Measurements from ENCODE around the gene IL6ST.

Gene IL6ST

DNA sequence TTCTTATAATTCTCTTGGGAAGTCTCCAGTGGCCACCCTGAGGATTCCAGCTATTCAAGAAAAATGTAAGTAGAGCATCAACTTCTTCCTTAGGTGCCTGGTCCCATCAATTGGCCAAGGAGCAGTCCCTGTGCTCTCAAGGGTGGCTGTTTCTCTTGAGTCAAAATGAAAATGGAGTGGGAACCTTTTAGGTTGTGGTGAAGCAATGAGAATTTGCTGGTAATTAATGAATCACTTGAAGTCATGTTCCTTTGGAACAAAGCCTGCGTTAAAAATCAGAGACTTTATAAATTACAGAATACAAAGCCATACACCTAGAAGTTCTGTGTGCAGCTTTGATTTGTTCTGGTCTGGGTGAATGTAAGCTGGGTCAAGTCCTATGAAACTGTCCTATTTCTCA lies 94.7 kb downstream of the IL6ST start (continued):
- TF ChIP-seq ZNF433 (tag by site-specific recombination; IDR thresholded peaks at IDR 0.05; ENCODE audit: low read depth), result no peak
- no peak for TF ChIP-seq ZNF404 (tag by site-specific recombination; IDR thresholded peaks at IDR 0.05)

DNA sequence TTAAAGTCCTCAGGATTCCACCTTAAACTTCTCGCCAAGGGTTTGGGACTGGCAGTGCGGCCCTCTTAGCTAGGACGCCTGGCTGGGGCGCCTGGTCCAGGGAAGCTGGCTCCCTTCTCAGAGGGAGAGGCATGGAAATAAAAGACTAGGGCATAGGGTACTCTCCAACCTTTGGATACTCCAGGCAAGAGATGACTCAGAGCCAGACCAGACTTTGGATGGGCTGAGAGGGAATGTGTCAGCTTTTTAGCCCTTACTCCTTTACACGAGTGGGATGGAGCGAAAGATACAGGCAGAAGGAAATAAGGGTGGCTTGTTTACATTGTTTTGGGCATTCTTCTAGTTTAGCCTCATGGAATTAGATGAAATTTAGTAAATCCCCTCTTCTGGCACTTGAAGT lies 95.4 kb downstream of the IL6ST start:
- CTCF ChIA-PET, result interaction anchor here (0.7 kb wide), 1 partner anchor 540 kb away, joined by 3 read pairs; no protein-coding TSS in a partner anchor
- Histone ChIP-seq H3K4me1 (ENCODE audit: control insufficient read depth, insufficient read depth, low read length) (no peaks in the 10 kb centered on the region), H3K36me3 (ENCODE audit: control insufficient read depth in 2 of 2, insufficient read depth in 1 of 2, low read length in 2 of 2) (no peaks in the 10 kb centered on the region), H3K9me3 (ENCODE audit: control insufficient read depth, insufficient read depth, low read depth, low read length) (no peaks in the 10 kb centered on the region), H3K27ac (ENCODE audit: extremely low read depth, low read depth, low read length) (no peak overlapping the region), H3K4me3 (ENCODE audit: low read depth, low read length) (no peak overlapping the region)
- TF ChIP-seq ZNF16 (tag by site-specific recombination; IDR thresholded peaks at IDR 0.05; ENCODE audit: low read depth) (no peak), ZNF239 (tag by site-specific recombination; IDR thresholded peaks at IDR 0.05) (no peak), ZNF221 (tag by site-specific recombination; IDR thresholded peaks at IDR 0.05; ENCODE audit: borderline replicate concordance) (no peak)
- POLR2A ChIA-PET, result no interaction called here

DNA sequence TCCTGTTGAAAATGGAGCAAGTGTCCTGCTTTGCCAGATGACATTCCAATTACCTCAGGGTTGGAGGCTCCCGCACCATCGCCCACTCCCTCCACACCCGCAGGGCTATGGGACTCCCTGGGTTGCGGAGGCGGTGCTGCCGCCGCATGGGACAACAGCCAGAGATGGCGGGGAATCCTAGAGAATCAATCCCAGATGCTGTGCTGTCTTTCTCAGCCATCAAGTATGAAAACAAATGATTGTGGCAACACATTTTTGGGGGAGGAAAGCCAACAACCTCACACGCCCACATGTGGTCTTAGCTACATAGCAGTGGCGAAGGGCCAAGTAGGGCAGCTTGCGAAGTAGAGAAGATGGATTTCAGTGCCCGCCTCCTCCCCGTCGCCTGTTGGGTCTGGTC lies 96.9 kb downstream of the IL6ST start:
- POLR2A ChIA-PET, result no interaction called here
- no peaks in the 10 kb centered on the region for H3K4me1 ChIP-seq (ENCODE audit: control insufficient read depth, insufficient read depth, low read length)
- peak; percentile 94 for TF ChIP-seq ZFHX2 (tag by site-specific recombination; conservative IDR thresholded peaks at IDR 0.05)
- TF ChIP-seq ZSCAN4 (tag by site-specific recombination; IDR thresholded peaks at IDR 0.05), result no peak
- peak; percentile 92 for TF ChIP-seq EGR2 (tag by site-specific recombination; IDR thresholded peaks at IDR 0.05; ENCODE audit: low read depth)
- no peak overlapping the region for H3K27ac ChIP-seq (ENCODE audit: extremely low read depth, low read depth, low read length)
- CTCF ChIA-PET, result no interaction called here
- H3K9me3 ChIP-seq (ENCODE audit: control insufficient read depth, insufficient read depth, low read depth, low read length), result no peaks in the 10 kb centered on the region
- H3K4me3 ChIP-seq (ENCODE audit: low read depth, low read length), result no peak overlapping the region
- H3K36me3 ChIP-seq (ENCODE audit: control insufficient read depth in 2 of 2, insufficient read depth in 1 of 2, low read length in 2 of 2), result no peaks in the 10 kb centered on the region

GRCh38 chr5:55897206-55897894 lies 97.4 kb downstream of the IL6ST start:
- no peak overlapping the region for H3K4me3 ChIP-seq (ENCODE audit: low read depth, low read length)
- ChIA-PET POLR2A (no interaction called here), CTCF (no interaction called here)
- H3K27ac ChIP-seq (ENCODE audit: extremely low read depth, low read depth, low read length), result no peak overlapping the region
- H3K9me3 ChIP-seq (ENCODE audit: control insufficient read depth, insufficient read depth, low read depth, low read length), result no peaks in the 10 kb centered on the region
- no peak for TF ChIP-seq TCF7L2 (IDR thresholded peaks at IDR 0.05; ENCODE audit: borderline replicate concordance, low read depth, low read length)
- no peak for TF ChIP-seq ZBTB6 (tag by site-specific recombination; IDR thresholded peaks at IDR 0.05)
- TF ChIP-seq ZNF521 (tag by site-specific recombination; IDR thresholded peaks at IDR 0.05), result no peak
- TF ChIP-seq SCRT2 (tag by site-specific recombination; IDR thresholded peaks at IDR 0.05), result no peak
- no peak for TF ChIP-seq KLF7 (tag by site-specific recombination; IDR thresholded peaks at IDR 0.05; ENCODE audit: borderline replicate concordance)
- TF ChIP-seq ZNF132 (tag by site-specific recombination; IDR thresholded peaks at IDR 0.05; ENCODE audit: borderline replicate concordance), result no peak
- no peak for TF ChIP-seq ZBTB8A (tag by site-specific recombination; IDR thresholded peaks at IDR 0.05)
- TF ChIP-seq ZNF211 (tag by site-specific recombination; IDR thresholded peaks at IDR 0.05; ENCODE audit: low read depth), result no peak
- TF ChIP-seq ZBTB7A (tag by site-specific recombination; IDR thresholded peaks at IDR 0.05; ENCODE audit: low read depth), result no peak
- no peak for TF ChIP-seq ZNF248 (tag by site-specific recombination; IDR thresholded peaks at IDR 0.05)
- no peak for TF ChIP-seq ZNF544 (tag by site-specific recombination; IDR thresholded peaks at IDR 0.05)
- TF ChIP-seq ZNF280D (tag by site-specific recombination; IDR thresholded peaks at IDR 0.05), result no peak
- H3K4me1 ChIP-seq (ENCODE audit: control insufficient read depth, insufficient read depth, low read length), result no peaks in the 10 kb centered on the region
- no peaks in the 10 kb centered on the region for H3K36me3 ChIP-seq (ENCODE audit: control insufficient read depth in 2 of 2, insufficient read depth in 1 of 2, low read length in 2 of 2)

Data from HEK293 (cell line).